Endothelial cell of umbilical vein (primary cell): ENCODE data around the gene SMC3. TPM values are rescaled to one million over a fixed set of nuclear protein-coding genes. Genes with fewer than 3 reads are reported as not detected.

Experiments used
- BruUV-seq: library from RNA; stranded (reverse); fragments of 400-500 nt; replicated peaks from 2 replicates; lab custom pipeline; 2021; lab: Mats Ljungman, UMichigan
- CTCF ChIA-PET: fragments of 300-600, 350-600 bp; sonication (Branson Sonifier 250); formaldehyde crosslinking; loops from one replicate; lab custom pipeline; 2021; ENCODE audit warnings: antibody characterized with exemption, inconsistent platforms; lab: Charles Lee
- POLR2A ChIA-PET: fragments of 300-600, 350-600 bp; sonication (Branson Sonifier 250); formaldehyde crosslinking; loops from one replicate; lab custom pipeline; 2021; ENCODE audit warnings: antibody characterized with exemption, inconsistent platforms; lab: Charles Lee
- DNase-seq: peaks from one replicate; pipeline ENCODE4 v3.0.0-alpha.2; 2011; ENCODE audit warnings: low read depth, low spot score
- FAIRE-seq: peaks from 2 replicates; lab custom pipeline; 2011; peaks lifted over from hg19 to GRCh38; lab: Jason Lieb, UNC
- H2AFZ ChIP-seq: 2 replicates; pipeline ENCODE4 v1.6.0; 2012; ENCODE audit warnings: low read depth, low read length, control low read depth, inconsistent platforms
- H3K27ac ChIP-seq: 2 replicates; pipeline ENCODE4 v1.5.1; 2011; ENCODE audit warnings: low read depth, mild to moderate bottlenecking, control low read depth, low read length, moderate library complexity; ENCODE audit not compliant: insufficient read depth
- H3K27me3 ChIP-seq, 2 experiments: 2 replicates each; pipeline versions ENCODE4 v1.6.0 to v1.6.1; 2011; ENCODE audit warnings: low read length in 2 of 2, mixed read lengths in 1 of 2; ENCODE audit not compliant: control insufficient read depth in 2 of 2, insufficient read depth in 2 of 2
- H3K36me3 ChIP-seq, 2 experiments: 2 replicates in 1 of 2; 3 replicates in 1 of 2; pipeline ENCODE4 v1.5.1; 2011; ENCODE audit warnings: low read length in 2 of 2, mild to moderate bottlenecking in 1 of 2, moderate library complexity in 1 of 2; ENCODE audit not compliant: control insufficient read depth in 2 of 2, insufficient read depth in 2 of 2; ENCODE audit errors: extremely low read depth in 1 of 2
- H3K4me1 ChIP-seq: 3 replicates; pipeline ENCODE4 v1.5.1; 2011; ENCODE audit warnings: mild to moderate bottlenecking, low read length; ENCODE audit not compliant: control insufficient read depth, insufficient read depth; ENCODE audit errors: extremely low read depth
- H3K4me2 ChIP-seq: 2 replicates; pipeline ENCODE4 v1.6.1; 2011; ENCODE audit warnings: low read length, control low read depth, mixed read lengths; ENCODE audit not compliant: insufficient read depth
- H3K4me3 ChIP-seq, 3 experiments: fragments of 200-600 bp in 1 of 3; sonication (generic), shearing (Covaris generic) in 1 of 3; replicated peaks in 1 of 3; 2 replicates each; pipeline ENCODE4 v1.5.1; 2011 to 2016; ENCODE audit warnings: control low read depth in 3 of 3, low read length in 3 of 3, mild to moderate bottlenecking in 2 of 3, inconsistent platforms in 1 of 3, low read depth in 1 of 3, moderate library complexity in 1 of 3; ENCODE audit not compliant: insufficient read depth in 1 of 3
- H3K79me2 ChIP-seq: 2 replicates; pipeline ENCODE4 v1.6.0; 2012; ENCODE audit warnings: low read length, inconsistent platforms; ENCODE audit not compliant: control insufficient read depth, insufficient read depth
- H3K9ac ChIP-seq: replicated peaks from 2 replicates; pipeline ENCODE3; 2011; ENCODE audit warnings: low read length, control low read depth; ENCODE audit not compliant: insufficient read depth; ENCODE audit errors: extremely low read depth
- H3K9me1 ChIP-seq: replicated peaks from 3 replicates; pipeline ENCODE4 v1.6.0; 2011; ENCODE audit warnings: mild to moderate bottlenecking, low read length; ENCODE audit not compliant: control insufficient read depth, insufficient read depth; ENCODE audit errors: extremely low read depth
- H3K9me3 ChIP-seq: replicated peaks from 2 replicates; pipeline ENCODE4 v1.5.1; 2012; ENCODE audit warnings: low read length, inconsistent platforms; ENCODE audit not compliant: control insufficient read depth, insufficient read depth
- H4K20me1 ChIP-seq: replicated peaks from 2 replicates; pipeline ENCODE3; 2011; ENCODE audit warnings: mild to moderate bottlenecking, low read length; ENCODE audit not compliant: control insufficient read depth, insufficient read depth; ENCODE audit errors: extremely low read depth
- EZH2 ChIP-seq: IDR thresholded peaks from 2 replicates; pipeline ENCODE4 v1.6.1; 2012; ENCODE audit warnings: borderline replicate concordance, low read depth, mild to moderate bottlenecking, moderate library complexity, low read length, inconsistent platforms; ENCODE audit not compliant: severe bottlenecking
- FOS ChIP-seq: IDR thresholded peaks from 2 replicates; pipeline ENCODE4 v1.6.1; 2011; ENCODE audit warnings: mild to moderate bottlenecking, low read length, moderate library complexity, borderline replicate concordance; ENCODE audit not compliant: insufficient read depth
- GATA2 ChIP-seq: IDR thresholded peaks from 2 replicates; pipeline ENCODE4 v1.7.0; 2011; ENCODE audit warnings: low read depth, mild to moderate bottlenecking, moderate library complexity, mixed read lengths, low read length; ENCODE audit not compliant: insufficient read length, insufficient read depth
- JUN ChIP-seq: IDR thresholded peaks from 2 replicates; pipeline ENCODE4 v1.6.1; 2011; ENCODE audit warnings: borderline replicate concordance, low read depth; ENCODE audit not compliant: insufficient read length, insufficient read depth
- POLR2A ChIP-seq: IDR thresholded peaks from 2 replicates; pipeline ENCODE4 v1.6.1; 2012; ENCODE audit warnings: low read depth, mild to moderate bottlenecking, control low read depth, low read length
- POLR2AphosphoS5 ChIP-seq: IDR thresholded peaks from 2 replicates; pipeline ENCODE4 v1.6.1; 2012; ENCODE audit warnings: low read depth, mild to moderate bottlenecking, control low read depth, low read length, moderate library complexity; ENCODE audit not compliant: insufficient read depth
- dilution Hi-C: fragments of 300-500 bp; cut with MboI; formaldehyde crosslinking; loops from one replicate; pipeline ENCODE4 v1.15.0; 2019; ENCODE audit warnings: low sequenced_read_pairs; ENCODE audit not compliant: extremely low pct_ligation_motif_present
- intact Hi-C: fragments of 100-400 bp; cut with micrococcal nuclease; formaldehyde crosslinking; loops from one replicate; pipeline ENCODE4 v1.10.0; 2022
- polyA plus RNA-seq, 4 experiments: library from polyadenylated mRNA; depleted of rRNA in 3 of 4; stranded (reverse) in 3 of 4; unstranded in 1 of 4; fragments of >200 nt; gene quantifications; 2 replicates each; pipeline versions ENCODE4 v1.2.1 to v1.2.3, GENCODE V29; 2011 to 2012; ENCODE audit warnings: missing spikeins in 1 of 4
- total RNA-seq: library from RNA; stranded (reverse); gene quantifications from 2 replicates; pipeline ENCODE4 v1.2.3, GENCODE V29; 2021
- TF ChIP-seq, protein P1 (sequence below): IDR thresholded peaks from 2 replicates; pipeline ENCODE4 v1.6.1; 2011; ENCODE audit not compliant: insufficient read depth, insufficient read length
- TF ChIP-seq, protein P2 (sequence below), 2 donors: IDR thresholded peaks; 1 replicate in 1 of 2; 2 replicates in 1 of 2; pipeline ENCODE4 v1.5.1; 2011; ENCODE audit warnings: low read length in 2 of 2, mild to moderate bottlenecking in 2 of 2, moderate library complexity in 2 of 2, control low read depth in 1 of 2, inconsistent platforms in 1 of 2, low read depth in 1 of 2; ENCODE audit not compliant: insufficient read depth in 1 of 2; ENCODE audit errors: extremely low read depth in 1 of 2

Gene SMC3
- total and polyA plus RNA-seq, 2 donors (not counting 3 experiments of a cell fraction or from before 2014, with no cell fraction given) = 5.5 to 44.2 TPM

GRCh38 chr10:110647136-110647430, 79.6 kb downstream of the SMC3 start:
- CTCF ChIA-PET = interaction anchor here (0.8 kb wide), 1 partner anchor 26 kb away, joined by 3 read pairs; no protein-coding TSS in a partner anchor
- H3K36me3 ChIP-seq = no peaks in the 10 kb centered on the region
- H4K20me1 ChIP-seq = no peaks in the 10 kb centered on the region
- H2AFZ ChIP-seq = no peak overlapping the region
- H3K9me3 ChIP-seq = no peaks in the 10 kb centered on the region
- no peak overlapping the region for H3K4me2 ChIP-seq
- TF ChIP-seq, protein P1, sequence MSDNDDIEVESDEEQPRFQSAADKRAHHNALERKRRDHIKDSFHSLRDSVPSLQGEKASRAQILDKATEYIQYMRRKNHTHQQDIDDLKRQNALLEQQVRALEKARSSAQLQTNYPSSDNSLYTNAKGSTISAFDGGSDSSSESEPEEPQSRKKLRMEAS = no peak
- TF ChIP-seq POLR2AphosphoS5 (no peak), POLR2A (no peak), GATA2 (no peak), EZH2 (no peak), FOS (no peak), JUN (no peak)
- TF ChIP-seq, protein P2, sequence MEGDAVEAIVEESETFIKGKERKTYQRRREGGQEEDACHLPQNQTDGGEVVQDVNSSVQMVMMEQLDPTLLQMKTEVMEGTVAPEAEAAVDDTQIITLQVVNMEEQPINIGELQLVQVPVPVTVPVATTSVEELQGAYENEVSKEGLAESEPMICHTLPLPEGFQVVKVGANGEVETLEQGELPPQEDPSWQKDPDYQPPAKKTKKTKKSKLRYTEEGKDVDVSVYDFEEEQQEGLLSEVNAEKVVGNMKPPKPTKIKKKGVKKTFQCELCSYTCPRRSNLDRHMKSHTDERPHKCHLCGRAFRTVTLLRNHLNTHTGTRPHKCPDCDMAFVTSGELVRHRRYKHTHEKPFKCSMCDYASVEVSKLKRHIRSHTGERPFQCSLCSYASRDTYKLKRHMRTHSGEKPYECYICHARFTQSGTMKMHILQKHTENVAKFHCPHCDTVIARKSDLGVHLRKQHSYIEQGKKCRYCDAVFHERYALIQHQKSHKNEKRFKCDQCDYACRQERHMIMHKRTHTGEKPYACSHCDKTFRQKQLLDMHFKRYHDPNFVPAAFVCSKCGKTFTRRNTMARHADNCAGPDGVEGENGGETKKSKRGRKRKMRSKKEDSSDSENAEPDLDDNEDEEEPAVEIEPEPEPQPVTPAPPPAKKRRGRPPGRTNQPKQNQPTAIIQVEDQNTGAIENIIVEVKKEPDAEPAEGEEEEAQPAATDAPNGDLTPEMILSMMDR (IDR thresholded peaks at IDR 0.05; ENCODE audit: extremely low read depth in 1 of 2, insufficient read depth in 1 of 2, low read depth in 1 of 2, low read length in 2 of 2) = no peak
- DNase-seq = no peak
- peak; percentile 37 for FAIRE-seq
- peaks cover 41 to 78% of the 10 kb centered on the region in 2 experiments for H3K27me3 ChIP-seq
- no peak overlapping the region for H3K9ac ChIP-seq
- peaks cover 5% of the 10 kb centered on the region for H3K4me1 ChIP-seq
- no peaks in the 10 kb centered on the region for H3K79me2 ChIP-seq
- no peak overlapping the region for H3K4me3 ChIP-seq
- no peak overlapping the region for H3K27ac ChIP-seq
- dilution Hi-C loops = no loop called here
- no TSS peak for BruUV-seq
- POLR2A ChIA-PET = no interaction called here
- intact Hi-C loops = no loop called here
- no peaks in the 10 kb centered on the region for H3K9me1 ChIP-seq
